Stimulated activated CD4-positive, alpha-beta T cell treated with anti-CD3 and anti-CD28 coated beads, Interleukin-12 subunit alpha, Interleukin-12 subunit beta, amount 100 ng/mL, for 24 hours (primary cell): Measurements from ENCODE around the gene DHRS7.
A peak's percentile ranks its signal among the peaks of the same experiment; 100 is the strongest.

Source experiments
- DNase-seq, 2 experiments: peaks; one replicate each; pipeline ENCODE4 v3.0.0-alpha.2; 2020; ENCODE audit warnings: low read depth in 2 of 2

DHRS7 gene, protein sequence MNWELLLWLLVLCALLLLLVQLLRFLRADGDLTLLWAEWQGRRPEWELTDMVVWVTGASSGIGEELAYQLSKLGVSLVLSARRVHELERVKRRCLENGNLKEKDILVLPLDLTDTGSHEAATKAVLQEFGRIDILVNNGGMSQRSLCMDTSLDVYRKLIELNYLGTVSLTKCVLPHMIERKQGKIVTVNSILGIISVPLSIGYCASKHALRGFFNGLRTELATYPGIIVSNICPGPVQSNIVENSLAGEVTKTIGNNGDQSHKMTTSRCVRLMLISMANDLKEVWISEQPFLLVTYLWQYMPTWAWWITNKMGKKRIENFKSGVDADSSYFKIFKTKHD

DNA sequence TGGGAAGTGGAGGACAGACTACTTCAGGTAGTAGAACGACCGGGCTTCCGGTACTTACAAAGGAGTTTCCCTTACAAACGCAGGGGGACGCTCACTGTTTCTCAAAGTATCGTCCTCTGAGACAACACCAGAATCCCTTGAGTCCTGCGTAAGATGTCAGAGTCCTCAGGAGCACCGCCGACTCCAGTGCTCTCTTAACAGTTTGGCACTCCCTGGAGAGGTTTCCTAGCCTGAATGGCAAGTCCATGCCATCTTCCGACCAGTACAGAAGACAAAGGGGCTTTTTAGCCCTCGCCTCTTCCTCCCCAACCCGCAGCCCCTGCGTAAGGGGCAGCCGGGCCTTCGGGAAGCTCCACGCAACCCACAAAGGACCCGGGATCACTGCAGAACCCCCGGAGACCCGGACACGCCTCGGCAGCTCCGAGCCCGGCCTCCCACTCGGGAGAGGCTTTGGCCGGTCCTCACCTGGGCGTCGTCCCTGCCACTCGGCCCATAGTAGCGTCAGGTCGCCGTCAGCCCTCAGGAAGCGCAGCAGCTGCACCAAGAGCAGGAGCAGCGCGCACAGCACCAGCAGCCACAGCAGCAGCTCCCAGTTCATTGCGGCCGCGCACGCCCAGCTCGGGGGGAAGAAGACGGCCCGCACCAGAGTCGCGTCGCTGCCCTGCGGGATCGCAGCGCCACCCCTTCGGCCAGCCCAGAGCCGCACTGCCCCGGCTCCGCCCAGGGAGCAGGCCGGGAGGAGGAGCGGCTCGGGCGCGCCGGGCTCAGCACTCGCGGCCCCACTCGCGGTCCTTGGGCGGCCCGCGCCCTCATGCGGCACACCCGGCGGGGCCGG is at the start of gene DHRS7:
Gene DHRS7, minus strand, starts transcription at position 687 of the 835 bp plus-strand sequence. Its CDS starts 89 bp downstream, at position 598.
- peak; percentile 39 to 61 for DNase-seq

DNA sequence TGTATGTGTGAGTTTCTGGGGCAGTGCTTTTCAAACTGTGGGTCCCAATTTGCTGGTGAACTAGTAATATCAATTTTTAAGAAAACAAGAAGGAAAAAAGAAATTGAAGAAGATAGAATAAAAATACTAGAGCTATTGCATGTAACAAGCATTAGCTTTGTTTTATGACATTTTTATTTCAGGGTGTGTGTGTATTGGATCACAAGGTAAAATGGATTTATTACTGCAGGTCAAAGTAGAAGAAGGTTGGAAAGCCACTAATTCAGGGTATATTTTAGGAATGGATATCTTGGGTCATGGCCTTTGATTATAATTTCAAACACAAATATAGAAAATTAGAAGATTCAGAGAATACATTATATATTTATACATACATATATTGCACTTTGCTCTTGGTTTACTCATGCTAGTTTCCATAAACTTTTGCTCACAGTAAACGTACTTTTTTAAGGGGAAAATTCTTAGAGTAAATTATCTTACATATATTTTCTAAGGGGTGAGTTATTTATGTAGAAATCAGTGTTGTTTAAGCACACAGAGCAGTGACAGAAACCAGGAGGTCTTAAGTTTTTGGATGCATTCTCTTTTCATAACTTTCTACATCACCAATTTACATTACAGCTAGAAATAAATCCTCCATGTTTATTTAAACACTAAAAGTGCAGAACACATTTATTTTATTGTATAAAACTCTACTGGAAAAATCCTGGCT is 49.4 kb upstream of the DHRS7 start:
- DNase-seq: no peak

DNA sequence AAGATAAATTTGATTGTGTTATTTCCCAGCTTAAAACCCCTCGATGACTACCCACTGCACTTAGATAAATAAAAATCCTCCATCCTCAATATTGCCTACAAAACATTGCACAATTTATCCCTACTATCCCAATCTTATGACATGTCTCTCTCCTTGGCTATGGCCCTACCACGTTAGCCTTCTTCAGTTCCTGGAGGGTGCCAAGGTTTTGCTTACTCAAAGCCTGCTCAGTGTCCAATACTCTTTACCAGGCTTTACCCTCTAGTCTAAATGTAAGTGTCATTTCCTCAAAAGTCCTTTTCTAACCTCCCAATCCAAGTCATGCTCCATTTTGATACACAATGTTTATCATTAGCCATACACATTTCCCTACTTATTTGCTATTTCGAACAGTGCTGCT is 48.8 kb upstream of the DHRS7 start:
- DNase-seq: no peak

DNA sequence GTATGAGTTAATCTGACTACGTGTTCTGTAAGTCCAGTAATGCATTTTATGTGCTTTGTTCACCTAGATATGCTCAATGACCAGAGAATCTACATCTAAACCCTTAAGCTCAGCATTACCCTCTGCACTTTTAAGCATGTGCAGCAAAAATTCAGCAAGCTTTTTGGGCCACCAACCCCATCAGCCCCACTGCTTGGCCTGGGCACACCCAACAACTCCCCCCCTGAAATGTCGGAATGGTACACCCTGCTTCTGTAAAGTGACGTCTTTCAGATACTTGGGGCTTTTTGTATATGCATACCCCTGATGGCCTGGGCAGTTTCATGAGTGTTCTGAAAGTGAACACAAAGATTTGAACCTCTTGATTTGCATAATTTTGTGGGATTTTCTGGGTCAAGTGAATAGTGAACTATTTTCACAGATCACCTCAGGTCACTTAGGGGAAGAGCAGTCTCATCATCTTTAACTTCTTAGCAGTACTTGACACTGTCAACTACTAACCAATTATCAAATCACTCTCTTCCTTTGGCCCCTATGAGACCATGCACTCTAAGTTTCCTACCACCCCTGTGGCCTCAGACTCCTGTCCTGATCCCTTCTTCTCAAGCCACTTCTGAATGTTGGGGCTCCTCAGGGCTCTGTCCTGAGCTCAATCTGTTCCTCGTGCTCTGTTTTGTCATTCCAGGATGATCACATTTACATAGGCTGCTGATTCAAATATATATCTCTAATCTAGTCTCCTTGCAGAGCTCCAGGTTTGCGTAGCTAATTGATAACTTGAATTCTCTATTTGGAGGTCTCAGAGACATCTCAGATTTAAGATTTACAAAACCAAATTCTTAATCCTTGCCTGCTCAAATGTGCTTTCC is 47.5 kb upstream of the DHRS7 start:
- no peak for DNase-seq

DNA sequence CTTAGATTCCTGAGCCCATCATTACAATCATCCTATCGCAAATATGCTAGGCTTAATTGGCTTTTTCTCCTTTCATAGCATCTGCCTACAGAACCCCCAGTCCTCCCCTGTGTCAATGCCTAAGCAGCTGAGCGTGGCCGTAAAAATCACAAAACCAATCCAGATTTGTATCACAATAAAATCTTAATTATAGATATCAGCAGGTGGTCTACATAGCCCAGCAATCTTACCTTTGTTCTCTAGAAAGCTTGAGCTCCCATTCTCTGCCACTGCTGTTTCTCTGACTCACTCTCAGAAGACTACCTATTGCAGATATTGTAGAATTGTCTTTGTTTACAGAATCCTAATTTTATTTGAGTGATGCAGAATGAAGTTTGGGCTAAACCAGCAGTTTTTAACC is 46.0 kb upstream of the DHRS7 start:
- DNase-seq: no peak

DNA sequence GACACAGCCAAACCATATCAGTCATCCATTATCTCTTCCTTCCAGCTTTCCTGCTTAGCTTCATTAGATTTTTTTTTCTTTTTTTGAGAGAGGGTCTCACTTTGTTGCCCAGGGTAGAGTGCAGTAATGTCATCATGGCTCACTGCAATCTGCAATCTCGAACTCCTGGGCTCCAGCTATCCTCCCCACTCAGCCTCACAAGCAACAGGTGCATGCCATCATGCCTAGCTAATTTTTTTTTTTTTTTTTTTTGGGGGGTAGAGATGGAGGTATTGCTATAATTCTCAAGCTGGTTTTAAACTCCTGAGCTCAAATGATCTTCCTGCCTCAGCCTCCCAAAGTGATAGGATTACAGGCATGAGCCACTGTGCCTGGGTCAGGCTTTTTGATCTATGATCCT is 45.5 kb upstream of the DHRS7 start:
- no peak for DNase-seq

DNA sequence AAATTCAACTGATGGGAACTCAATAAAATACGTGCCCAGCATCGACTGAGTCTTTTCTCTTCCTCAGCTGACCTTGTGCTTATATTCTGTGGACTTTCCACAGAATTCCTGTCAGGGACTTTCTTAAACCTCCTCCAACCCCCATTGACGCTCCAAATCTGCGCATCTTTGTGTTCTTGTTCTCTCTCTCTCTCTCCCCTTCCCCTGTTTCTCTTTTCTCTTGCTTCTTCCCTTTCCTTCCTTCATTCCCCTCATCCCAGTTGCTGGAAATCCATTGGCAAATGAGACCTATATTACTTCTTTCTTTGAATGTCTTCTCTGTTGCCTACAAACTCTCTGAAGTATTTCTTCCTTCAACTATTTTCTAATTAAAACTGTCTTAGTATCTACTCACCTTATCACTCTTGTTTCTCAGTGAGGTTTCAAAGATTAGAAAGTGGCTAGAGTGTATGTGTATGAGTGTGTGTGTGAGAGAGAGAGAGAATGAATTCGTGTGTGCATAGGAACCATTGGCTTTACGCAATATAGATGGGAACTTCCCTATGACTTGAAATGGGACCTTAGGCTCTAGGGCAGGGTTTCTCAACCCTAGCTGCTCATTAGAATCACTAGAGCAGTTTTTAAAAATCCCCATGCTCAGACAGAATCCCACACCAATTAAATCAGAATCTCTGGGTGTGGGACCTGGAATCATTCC is 41.8 kb upstream of the DHRS7 start:
- no peak for DNase-seq

DNA sequence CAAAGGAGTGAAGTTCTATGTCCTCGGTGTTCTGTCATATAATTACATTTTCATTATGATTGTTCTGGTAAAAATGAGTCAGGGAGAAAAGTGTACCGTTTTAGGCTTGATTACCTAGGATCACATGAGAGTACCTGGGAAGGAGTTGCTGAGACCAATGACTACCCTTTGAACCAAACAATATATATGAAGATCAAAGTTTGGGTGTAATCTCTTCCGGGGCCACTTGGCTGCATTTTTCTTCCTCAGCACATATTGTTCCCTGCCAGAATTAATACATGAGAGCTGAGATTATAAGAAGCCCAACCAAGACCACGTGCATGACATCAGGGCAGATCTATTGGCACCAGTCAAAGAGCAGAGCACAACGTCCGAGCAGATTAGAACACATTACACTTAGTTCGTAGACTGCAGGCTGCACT is 41.1 kb upstream of the DHRS7 start:
- no peak for DNase-seq

DNA sequence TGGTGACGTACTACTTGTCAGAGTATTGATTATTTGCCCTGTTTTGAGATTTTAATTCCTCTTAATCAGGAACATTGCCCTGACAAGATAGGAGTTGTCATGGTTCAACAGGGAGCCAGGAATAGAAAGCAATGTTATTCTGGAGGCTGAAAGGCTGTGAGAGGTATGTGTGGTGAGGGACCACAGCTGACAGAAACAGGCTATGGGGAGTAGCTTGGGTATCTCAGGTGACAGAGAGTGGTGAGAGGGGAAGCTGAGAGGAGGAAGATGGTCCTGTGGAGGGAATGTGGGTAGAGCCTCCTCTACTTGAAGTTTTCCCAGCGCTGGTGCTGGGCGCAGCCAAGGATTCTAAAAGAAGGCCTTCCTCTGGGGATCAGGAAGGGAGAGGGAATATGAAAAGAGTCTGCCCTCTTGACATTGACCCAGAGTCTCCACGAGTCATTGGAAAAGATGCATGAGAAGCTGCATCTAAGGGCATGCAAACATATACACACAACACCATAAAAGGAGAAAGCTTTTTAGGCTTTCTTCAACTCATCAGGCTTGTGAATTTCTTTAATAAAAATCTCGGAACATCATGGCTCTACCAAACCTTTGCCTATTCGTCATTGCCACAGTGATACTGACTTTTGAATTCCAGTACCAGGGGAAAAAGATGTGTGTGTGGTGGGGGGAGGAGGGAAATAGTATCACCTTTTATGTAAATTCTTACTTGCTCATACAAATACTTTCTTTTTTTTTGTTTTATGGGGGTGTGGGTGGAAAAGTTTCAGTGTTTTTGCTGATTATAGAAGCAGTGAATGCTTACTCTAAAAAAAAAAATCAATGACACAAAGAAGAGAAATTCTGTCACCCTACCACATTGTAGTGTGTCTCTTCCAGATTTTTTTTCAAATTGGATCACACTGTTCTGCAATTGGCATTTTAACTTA is 39.9 kb upstream of the DHRS7 start:
- DNase-seq: no peak

DNA sequence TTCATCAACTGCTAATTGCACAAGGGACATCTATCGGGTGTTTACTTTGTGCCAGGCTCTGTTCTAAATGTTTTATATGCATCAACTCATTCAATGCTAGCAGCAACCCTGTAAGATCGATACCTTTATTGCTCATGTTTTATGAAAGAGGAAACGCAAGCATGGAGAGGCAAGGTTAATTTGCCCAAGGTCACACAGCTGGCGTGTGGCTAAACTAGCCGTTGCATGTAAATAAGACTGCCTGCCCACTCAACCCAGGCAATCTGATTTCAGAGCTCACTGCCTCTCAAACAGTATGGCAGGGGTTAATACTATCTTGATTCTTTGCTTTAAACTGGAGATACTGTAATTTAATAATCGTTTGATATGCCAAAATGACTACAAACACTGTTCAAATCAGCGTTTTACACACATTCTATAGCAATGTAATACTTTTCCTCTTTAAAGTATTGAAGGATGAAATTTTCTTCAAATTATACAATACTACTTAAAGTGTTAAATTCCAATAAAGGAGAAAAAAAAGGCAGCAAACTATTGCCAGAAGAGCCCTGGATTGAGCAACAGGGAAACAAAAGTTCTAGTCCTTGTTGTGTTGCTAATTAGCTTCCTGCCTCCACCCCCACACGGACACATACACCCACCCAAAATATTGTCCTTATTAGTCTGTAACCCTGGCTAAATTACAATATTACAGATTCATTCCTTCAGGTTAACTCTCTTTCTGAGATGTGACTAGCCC is 39.1 kb upstream of the DHRS7 start:
- DNase-seq: no peak

DNA sequence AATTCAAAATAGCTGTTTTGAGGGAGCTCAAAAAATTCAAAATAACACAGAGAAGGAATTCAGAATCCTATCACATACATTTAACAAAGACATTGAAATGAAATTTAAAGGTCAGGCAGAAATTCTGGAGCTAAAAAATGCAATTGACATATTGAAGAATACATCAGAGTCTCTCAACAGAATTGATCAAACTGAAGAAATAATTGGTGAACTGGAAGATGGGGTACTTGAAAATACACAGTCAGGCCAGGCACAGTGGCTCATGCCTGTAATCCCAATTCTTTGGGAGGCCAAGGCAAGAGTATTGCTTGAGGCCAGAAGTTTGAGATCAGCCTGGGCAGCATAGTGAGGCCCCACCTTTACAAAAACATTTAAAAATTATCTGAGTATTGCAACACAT is 34.1 kb upstream of the DHRS7 start:
- DNase-seq: no peak

DNA sequence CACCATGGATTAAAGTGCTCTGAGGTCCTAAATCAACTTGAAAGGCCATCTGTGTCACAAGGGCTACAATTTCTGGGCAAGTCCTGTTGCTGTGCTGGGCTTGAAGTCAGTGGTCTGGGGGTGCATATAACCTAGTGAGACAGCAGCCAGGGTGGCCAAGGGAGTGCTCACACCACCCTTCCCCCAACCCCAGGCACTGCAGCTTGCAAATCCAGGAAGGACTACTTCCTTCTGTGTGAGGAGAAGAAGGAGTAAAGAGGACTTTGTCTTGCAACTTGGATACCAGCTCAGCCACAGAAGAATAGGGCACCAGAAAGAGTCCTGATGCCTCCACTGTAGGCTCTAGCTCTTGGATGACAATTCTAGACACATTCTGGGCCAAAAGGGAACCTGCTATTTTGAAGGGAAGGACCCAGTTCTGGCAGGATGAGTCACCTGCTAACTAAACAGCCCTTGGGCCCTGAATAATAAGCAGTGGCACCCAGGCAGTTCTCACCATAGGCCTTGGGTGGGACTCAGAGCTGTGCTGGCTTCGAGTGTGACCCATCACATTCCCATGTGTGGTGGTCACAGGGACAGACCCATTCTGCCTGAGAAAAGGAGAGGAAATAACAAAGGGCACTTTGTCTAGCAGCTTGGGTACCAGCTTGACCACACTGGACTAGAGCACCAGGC is 32.6 kb upstream of the DHRS7 start:
- DNase-seq: no peak

DNA sequence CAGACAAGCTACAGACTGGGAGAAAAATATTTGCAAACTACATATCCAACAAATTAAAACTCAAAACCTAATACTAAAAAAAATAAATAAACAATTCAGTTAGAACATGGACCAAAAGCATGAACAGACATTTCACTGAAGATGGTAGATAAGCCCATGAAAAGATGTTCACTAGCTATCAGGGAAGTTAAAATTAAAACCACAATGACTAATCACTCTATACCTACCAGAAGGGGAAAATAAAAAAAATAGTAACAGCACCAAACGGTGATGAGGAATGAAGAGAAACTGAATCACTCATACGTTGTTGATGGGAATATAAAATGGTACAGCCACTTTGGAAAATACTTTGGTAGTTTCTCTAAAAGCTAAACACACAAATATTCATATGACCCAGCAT is 31.1 kb upstream of the DHRS7 start:
- no peak for DNase-seq

DNA sequence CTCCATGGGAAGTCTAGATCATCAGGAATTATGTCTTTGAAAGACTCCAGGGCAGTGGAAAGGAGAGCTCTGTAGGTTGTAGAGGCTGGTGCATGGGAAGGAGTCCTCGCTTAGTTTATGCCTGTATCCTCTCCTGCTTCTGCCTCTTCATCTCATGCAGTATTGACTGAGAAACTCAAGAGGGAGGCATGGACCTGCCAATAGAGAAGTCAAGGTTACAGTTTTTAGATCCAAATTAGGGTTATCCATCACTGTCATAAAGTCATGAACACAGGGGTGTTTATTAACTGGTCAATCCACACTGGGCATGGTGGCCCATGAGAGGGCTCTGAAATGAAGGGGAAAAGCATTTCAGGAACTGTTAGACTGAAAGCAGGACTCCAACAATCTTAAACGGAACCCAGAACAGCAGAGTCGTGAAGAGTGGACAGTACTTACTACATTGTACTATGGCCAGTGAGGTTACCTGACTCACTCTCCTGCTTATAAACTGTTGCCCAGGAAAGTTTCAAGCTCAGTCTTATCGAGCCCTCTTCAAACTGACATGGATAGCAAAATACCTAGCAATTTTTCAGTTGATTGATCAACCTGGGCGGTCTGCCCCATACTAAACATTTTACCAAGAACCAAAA is 30.1 kb upstream of the DHRS7 start:
- no peak for DNase-seq

DNA sequence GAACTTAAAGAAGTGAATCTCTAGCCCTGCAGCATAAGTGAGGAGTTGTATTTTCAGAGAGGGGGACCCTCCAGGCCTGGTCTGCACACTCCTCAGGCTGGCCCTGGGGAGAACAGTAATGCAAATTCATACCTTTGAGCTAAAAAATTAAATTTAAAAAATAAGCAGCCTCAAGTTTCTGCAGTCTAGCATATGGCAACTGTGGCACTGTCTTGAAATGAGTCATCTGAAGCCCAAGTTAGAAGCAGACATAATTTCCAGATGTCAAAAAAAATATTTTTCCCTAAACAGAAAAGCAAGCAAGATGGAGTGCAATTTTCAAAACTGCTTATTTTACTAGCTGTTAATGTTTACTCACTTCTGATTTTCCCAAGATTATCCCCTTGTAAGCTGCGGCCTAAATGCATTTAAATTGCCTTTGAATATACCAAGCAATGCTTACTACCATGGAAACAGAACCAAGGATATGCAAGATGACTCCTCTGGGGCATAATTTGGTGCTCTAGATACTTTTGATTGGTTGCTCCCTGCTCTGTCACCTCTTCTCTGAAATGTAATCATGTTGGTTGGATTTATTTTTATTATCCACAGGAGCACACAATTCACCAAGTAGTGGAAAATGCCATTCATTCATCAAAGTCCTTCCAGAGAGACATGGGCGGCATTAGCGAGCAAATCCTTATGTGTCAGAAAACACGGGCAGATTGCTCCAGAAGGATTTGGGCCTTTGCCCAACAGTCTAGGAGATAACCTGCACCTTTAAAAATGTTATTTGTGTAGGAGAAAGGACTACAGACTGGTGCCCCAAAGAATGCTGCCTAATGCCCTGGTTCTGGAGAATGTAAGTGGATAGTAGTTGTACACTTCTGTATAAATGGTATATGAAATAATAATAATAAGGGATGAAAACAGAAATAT is 25.0 kb upstream of the DHRS7 start:
- DNase-seq: no peak

DNA sequence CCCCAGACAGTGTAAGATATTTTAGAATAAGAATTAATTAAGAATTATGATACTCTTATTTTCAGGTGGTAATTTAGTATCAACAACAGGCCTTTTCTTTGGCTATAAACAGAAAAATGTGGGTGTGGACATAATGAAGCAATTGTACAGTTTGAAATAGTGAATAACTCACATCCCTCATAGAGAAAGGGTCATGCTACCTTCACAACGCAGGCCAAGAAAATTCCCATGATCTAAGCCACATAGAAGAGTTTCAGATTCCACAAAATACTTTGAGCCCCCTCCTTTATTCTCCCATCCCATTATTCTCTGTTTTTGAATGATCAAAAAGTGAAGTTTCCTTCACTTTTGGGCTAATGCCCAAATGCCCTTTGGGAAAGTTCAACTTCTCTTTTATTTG is 23.5 kb upstream of the DHRS7 start:
- DNase-seq: no peak

DNA sequence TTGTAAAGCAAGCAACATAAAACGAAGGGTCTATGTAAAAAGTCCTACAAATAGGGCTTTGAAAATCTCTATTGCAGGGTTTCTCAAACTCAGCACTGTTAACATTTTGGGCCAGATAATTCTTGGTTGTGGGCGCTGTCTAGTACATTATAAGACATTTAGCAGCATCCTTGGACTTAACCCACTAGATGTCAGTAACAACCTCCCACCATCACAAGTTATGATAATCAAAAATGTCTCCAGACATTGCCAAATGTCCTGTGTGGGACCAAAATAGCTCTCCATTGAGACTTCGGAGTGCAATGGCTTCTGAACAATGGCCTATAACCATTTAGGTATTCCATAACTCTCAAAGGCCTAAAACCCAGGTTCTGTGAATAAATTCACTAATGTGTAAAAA is 22.9 kb upstream of the DHRS7 start:
- no peak for DNase-seq
